ENCODE data around the gene DNAJB12. TPM values are rescaled to one million over a fixed set of nuclear protein-coding genes. Genes with fewer than 3 reads are reported as not detected.

The DNAJB12 gene
- total RNA-seq, 1 experiment from 2014 or later: 25.8 TPM

DNA sequence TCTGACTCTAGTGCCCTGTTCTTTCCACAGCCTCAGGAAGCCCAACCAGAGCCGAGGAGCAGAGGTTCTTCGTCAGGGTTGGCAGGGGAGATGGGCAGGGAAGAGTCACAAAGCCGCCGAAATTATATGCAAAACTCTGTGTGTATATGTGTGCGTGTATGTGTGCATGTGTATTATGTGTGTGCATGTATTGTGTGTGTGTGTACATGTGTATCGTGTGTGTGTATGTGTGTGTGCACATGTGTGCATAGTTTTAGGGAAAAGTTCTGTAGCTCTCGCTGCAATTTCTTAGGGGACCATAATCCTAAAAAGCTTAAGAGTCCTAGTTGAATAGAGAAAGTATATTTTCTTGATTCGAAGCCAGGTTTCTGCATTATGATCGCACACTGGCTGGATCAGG is 17.0 kb downstream of the DNAJB12 start:
- Histone ChIP-seq H3K4me1 (ENCODE audit: control insufficient read depth in 1 of 2, insufficient read depth in 2 of 2, low read length in 2 of 2) (peaks cover 9 to 18% of the 10 kb centered on the region in 2 experiments; a peak in 3 of 4 replicates), H3K4me2 (ENCODE audit: low read length) (no peak overlapping the region), H3K4me3 (replicated peaks in 1 of 2; ENCODE audit: low read depth in 1 of 2, low read length in 2 of 2) (no peak overlapping the region), H3K9me2 (ENCODE audit: insufficient read depth) (no peaks in the 10 kb centered on the region), H3K27ac (ENCODE audit: low read depth, low read length) (no peak overlapping the region), H3K79me2 (ENCODE audit: insufficient read depth, low read length) (no peaks in the 10 kb centered on the region), H4K20me1 (ENCODE audit: insufficient read depth) (no peaks in the 10 kb centered on the region), H3K9ac (ENCODE audit: low read length) (no peak overlapping the region), H3K36me3 (ENCODE audit: control insufficient read depth in 1 of 2, insufficient read depth in 2 of 2, low read length in 2 of 2) (peaks cover 5 to 13% of the 10 kb centered on the region in 2 experiments; a peak in 2 of 4 replicates), H3K27me3 (ENCODE audit: insufficient read depth, low read length) (no peaks in the 10 kb centered on the region), H3K9me3 (ENCODE audit: control insufficient read depth in 1 of 2, insufficient read depth in 1 of 2, low read depth in 1 of 2, low read length in 2 of 2) (no peaks in the 10 kb centered on the region), H2AFZ (ENCODE audit: low read depth, low read length, poor library complexity, severe bottlenecking) (no peak overlapping the region)
- ATAC-seq (no peak), DNase-seq (ENCODE audit: low read depth, low spot score) (no peak)
- ChIA-PET RAD21 (ENCODE audit: low non-redundant PET in 1 of 2, low total read pairs in 2 of 2, uncharacterized antibody in 2 of 2, unreplicated experiment in 2 of 2) (interaction anchor here (1.0 to 1.2 kb wide), 2 partner anchors 211 to 212 kb away, joined by 3 to 4 read pairs; no protein-coding TSS in a partner anchor), POLR2A (interaction anchor here (1.0 to 2.1 kb wide), 5 partner anchors 11 to 64 kb away, joined by 3 to 12 read pairs (median 4); partner anchors contain the start of gene DDIT4), CTCF (interaction anchor here (0.6 to 2.3 kb wide), 18 partner anchors 10 to 442 kb away, joined by 3 to 17 read pairs (median 3); partner anchors contain the start of genes ANAPC16 and ASCC1)
- no TSS peak for BruUV-seq (replicated peaks)
- TF ChIP-seq JUND (IDR thresholded peaks at IDR 0.05) (no peak), ELF1 (IDR thresholded peaks at IDR 0.05; ENCODE audit: borderline replicate concordance, low read depth) (no peak), POLR2AphosphoS5 (IDR thresholded peaks at IDR 0.05; ENCODE audit: low read depth, low read length) (no peak), ZNF274 (IDR thresholded peaks at IDR 0.05; ENCODE audit: low read depth, low read length) (no peak), CTCF (IDR thresholded peaks at IDR 0.05 in 2 of 3, conservative IDR thresholded peaks at IDR 0.05 in 1 of 3; ENCODE audit: borderline replicate concordance in 1 of 3, insufficient read depth in 1 of 3, low read depth in 2 of 3, low read length in 2 of 3) (no peak), SRF (IDR thresholded peaks at IDR 0.05; ENCODE audit: low read depth) (no peak), MAX (IDR thresholded peaks at IDR 0.05) (no peak), EGR1 (IDR thresholded peaks at IDR 0.05; ENCODE audit: low read depth) (no peak), EZH2phosphoT487 (IDR thresholded peaks at IDR 0.05; ENCODE audit: borderline replicate concordance) (no peak), FOSL1 (IDR thresholded peaks at IDR 0.05; ENCODE audit: low read depth) (no peak), TCF7L2 (IDR thresholded peaks at IDR 0.05; ENCODE audit: borderline replicate concordance, extremely low read depth, insufficient read depth, insufficient read length) (no peak), CBX3 (IDR thresholded peaks at IDR 0.05; ENCODE audit: low read depth) (no peak), ATF3 (IDR thresholded peaks at IDR 0.05) (no peak), POLR2A (IDR thresholded peaks at IDR 0.05; ENCODE audit: borderline replicate concordance, extremely low read depth, insufficient read depth, insufficient read length) (no peak)
- TF ChIP-seq, protein P1, sequence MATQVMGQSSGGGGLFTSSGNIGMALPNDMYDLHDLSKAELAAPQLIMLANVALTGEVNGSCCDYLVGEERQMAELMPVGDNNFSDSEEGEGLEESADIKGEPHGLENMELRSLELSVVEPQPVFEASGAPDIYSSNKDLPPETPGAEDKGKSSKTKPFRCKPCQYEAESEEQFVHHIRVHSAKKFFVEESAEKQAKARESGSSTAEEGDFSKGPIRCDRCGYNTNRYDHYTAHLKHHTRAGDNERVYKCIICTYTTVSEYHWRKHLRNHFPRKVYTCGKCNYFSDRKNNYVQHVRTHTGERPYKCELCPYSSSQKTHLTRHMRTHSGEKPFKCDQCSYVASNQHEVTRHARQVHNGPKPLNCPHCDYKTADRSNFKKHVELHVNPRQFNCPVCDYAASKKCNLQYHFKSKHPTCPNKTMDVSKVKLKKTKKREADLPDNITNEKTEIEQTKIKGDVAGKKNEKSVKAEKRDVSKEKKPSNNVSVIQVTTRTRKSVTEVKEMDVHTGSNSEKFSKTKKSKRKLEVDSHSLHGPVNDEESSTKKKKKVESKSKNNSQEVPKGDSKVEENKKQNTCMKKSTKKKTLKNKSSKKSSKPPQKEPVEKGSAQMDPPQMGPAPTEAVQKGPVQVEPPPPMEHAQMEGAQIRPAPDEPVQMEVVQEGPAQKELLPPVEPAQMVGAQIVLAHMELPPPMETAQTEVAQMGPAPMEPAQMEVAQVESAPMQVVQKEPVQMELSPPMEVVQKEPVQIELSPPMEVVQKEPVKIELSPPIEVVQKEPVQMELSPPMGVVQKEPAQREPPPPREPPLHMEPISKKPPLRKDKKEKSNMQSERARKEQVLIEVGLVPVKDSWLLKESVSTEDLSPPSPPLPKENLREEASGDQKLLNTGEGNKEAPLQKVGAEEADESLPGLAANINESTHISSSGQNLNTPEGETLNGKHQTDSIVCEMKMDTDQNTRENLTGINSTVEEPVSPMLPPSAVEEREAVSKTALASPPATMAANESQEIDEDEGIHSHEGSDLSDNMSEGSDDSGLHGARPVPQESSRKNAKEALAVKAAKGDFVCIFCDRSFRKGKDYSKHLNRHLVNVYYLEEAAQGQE (IDR thresholded peaks at IDR 0.05; ENCODE audit: low read depth): no peak
- intact Hi-C loops (cut with micrococcal nuclease): loop anchor here (1.0 to 2.0 kb wide), 4 partner anchors 61 to 441 kb away; no protein-coding TSS in a partner anchor

Measured in HCT116 (cell line).